NCI-H1092 treated with DMSO at 0.1 percent for 48 hours (cell line): ENCODE data around the gene VSNL1.

Experiments
- DNase-seq: peaks from one replicate; lab custom pipeline; 2025; lab: John Stamatoyannopoulos, UW

VSNL1 gene

GRCh38 chr2:17583166-17583565 lies 42.7 kb downstream of the VSNL1 start:
- no peak for DNase-seq

GRCh38 chr2:17583646-17584045 lies 43.1 kb downstream of the VSNL1 start:
- DNase-seq, result no peak

- DNase-seq, result peak; percentile 24
These were observed 44.2 kb downstream of the VSNL1 start for GRCh38 chr2:17584689-17585088.

GRCh38 chr2:17587469-17587868 lies 47.0 kb downstream of the VSNL1 start:
- DNase-seq, result no peak

GRCh38 chr2:17588031-17588430 lies 47.5 kb downstream of the VSNL1 start:
- no peak for DNase-seq

GRCh38 chr2:17589406-17590035 lies 49.0 kb downstream of the VSNL1 start:
- DNase-seq, result no peak

GRCh38 chr2:17590342-17590911 lies 49.9 kb downstream of the VSNL1 start:
- DNase-seq, result no peak

GRCh38 chr2:17591846-17592245 lies 51.4 kb downstream of the VSNL1 start:
- no peak for DNase-seq

- no peak for DNase-seq
These were observed 52.4 kb downstream of the VSNL1 start for GRCh38 chr2:17592731-17593409.

- no peak for DNase-seq
These were observed 52.9 kb downstream of the VSNL1 start for GRCh38 chr2:17593445-17593840.

GRCh38 chr2:17593841-17594491 lies 53.5 kb downstream of the VSNL1 start:
- DNase-seq, result no peak

- no peak for DNase-seq
These were observed 54.3 kb downstream of the VSNL1 start for GRCh38 chr2:17594533-17595401.

- DNase-seq, result no peak
These were observed 59.1 kb downstream of the VSNL1 start for GRCh38 chr2:17599617-17600016.

GRCh38 chr2:17600556-17601204 lies 60.2 kb downstream of the VSNL1 start:
- DNase-seq, result no peak

- DNase-seq, result no peak
These were observed 63.6 kb downstream of the VSNL1 start for GRCh38 chr2:17604050-17604449.

GRCh38 chr2:17605696-17606095 lies 65.2 kb downstream of the VSNL1 start:
- no peak for DNase-seq

GRCh38 chr2:17606851-17607250 lies 66.4 kb downstream of the VSNL1 start:
- no peak for DNase-seq

GRCh38 chr2:17607379-17607778 lies 66.9 kb downstream of the VSNL1 start:
- DNase-seq, result no peak

- no peak for DNase-seq
These were observed 67.8 kb downstream of the VSNL1 start for GRCh38 chr2:17608251-17608650.

GRCh38 chr2:17610521-17610920 lies 70.0 kb downstream of the VSNL1 start:
- DNase-seq, result no peak

- DNase-seq, result no peak
These were observed 70.5 kb downstream of the VSNL1 start for GRCh38 chr2:17611036-17611435.
